Adrenal gland (tissue), 5 donors: ENCODE data around the gene DCTD.

Experiments used
- POLR2A ChIP-seq, 2 donors: fragments of 450-650 bp; IDR thresholded peaks; one replicate each; pipeline ENCODE4 v1.6.1; 2017; ENCODE audit warnings: antibody characterized with exemption in 2 of 2, mild to moderate bottlenecking in 2 of 2, moderate library complexity in 1 of 2
- TF ChIP-seq, protein P1 (sequence below), 6 experiments: fragments of 450-650 bp in 4 of 6; fragments of 200-600 bp in 2 of 6; sonication (generic) in 1 of 6; IDR thresholded peaks; 1 replicate in 5 of 6; 2 replicates in 1 of 6; pipeline versions ENCODE4 v1.5.1 to v1.8.0; 2016 to 2021; ENCODE audit warnings: antibody characterized with exemption in 6 of 6, mild to moderate bottlenecking in 2 of 6, moderate library complexity in 1 of 6
- donor health status: DM: no; HTN: no; CAD: no.

DNA sequence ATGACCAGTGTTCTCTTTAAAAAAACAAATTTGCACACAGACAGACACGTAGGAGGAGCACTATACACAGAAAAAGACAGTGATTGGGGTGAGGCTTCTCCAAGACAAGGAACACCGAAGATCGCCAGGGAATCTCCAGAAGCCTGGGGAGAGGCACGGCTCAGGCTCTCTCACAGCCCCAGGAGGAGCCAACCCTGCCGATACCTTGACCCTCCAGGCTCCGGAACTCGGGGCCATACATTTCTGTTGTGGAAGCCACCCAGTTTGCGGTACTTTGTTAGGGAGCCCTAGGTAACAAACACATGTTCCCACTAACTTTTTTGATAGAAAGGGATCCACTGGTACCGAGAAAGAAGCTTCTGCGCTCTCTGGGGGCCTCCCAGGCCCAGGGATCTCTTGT is 55.8 kb downstream of the DCTD start:
- TF ChIP-seq, protein P1, sequence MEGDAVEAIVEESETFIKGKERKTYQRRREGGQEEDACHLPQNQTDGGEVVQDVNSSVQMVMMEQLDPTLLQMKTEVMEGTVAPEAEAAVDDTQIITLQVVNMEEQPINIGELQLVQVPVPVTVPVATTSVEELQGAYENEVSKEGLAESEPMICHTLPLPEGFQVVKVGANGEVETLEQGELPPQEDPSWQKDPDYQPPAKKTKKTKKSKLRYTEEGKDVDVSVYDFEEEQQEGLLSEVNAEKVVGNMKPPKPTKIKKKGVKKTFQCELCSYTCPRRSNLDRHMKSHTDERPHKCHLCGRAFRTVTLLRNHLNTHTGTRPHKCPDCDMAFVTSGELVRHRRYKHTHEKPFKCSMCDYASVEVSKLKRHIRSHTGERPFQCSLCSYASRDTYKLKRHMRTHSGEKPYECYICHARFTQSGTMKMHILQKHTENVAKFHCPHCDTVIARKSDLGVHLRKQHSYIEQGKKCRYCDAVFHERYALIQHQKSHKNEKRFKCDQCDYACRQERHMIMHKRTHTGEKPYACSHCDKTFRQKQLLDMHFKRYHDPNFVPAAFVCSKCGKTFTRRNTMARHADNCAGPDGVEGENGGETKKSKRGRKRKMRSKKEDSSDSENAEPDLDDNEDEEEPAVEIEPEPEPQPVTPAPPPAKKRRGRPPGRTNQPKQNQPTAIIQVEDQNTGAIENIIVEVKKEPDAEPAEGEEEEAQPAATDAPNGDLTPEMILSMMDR (IDR thresholded peaks at IDR 0.05), result no peak
- no peak for TF ChIP-seq POLR2A (IDR thresholded peaks at IDR 0.05)
